Ascending aorta (tissue), 2 donors: ENCODE measurements around the gene CCBE1. TPM values are rescaled to one million over a fixed set of nuclear protein-coding genes. Genes with fewer than 3 reads are reported as not detected.

Experiments
- DNase-seq, 2 donors: peaks; one replicate each; pipeline ENCODE4 v3.0.0-alpha.2; 2019; ENCODE audit warnings: low spot score in 2 of 2
- H3K27ac ChIP-seq, 2 donors: fragments of 200-600 bp; sonication (generic); one replicate each; pipeline ENCODE4 v1.5.1; 2016 to 2017; ENCODE audit warnings: mild to moderate bottlenecking in 1 of 2
- H3K27me3 ChIP-seq: fragments of 200-600 bp; sonication (generic); one replicate; pipeline ENCODE4 v1.5.1; 2017
- H3K36me3 ChIP-seq, 2 donors: fragments of 200-600 bp; sonication (generic); one replicate each; pipeline ENCODE4 v1.5.1; 2016
- H3K4me1 ChIP-seq, 2 donors: fragments of 200-600 bp; sonication (generic); one replicate each; pipeline ENCODE4 v1.5.1; 2016 to 2017; ENCODE audit warnings: mild to moderate bottlenecking in 1 of 2
- H3K4me3 ChIP-seq, 2 donors: fragments of 200-600 bp; sonication (generic); one replicate each; pipeline ENCODE4 v1.5.1; 2016 to 2017; ENCODE audit warnings: mild to moderate bottlenecking in 1 of 2
- H3K9me3 ChIP-seq, 2 donors: fragments of 200-600 bp; sonication (generic); one replicate each; pipeline ENCODE4 v1.5.1; 2016
- intact Hi-C: fragments of 100-400 bp; cut with DNase I; formaldehyde crosslinking; loops from one replicate; pipeline ENCODE4 v1.15.1; 2023
- total RNA-seq: library from RNA; depleted of rRNA; stranded (reverse); fragments of >200 nt; gene quantifications from one replicate; pipeline ENCODE4 v1.1.0, GENCODE V29; 2016
- TF ChIP-seq, protein P1 (sequence below), 3 experiments: fragments of 200-600 bp in 2 of 3; fragments of 450-650 bp in 1 of 3; sonication (generic) in 2 of 3; IDR thresholded peaks; one replicate each; pipeline ENCODE4 v1.5.1; 2016 to 2019; ENCODE audit warnings: antibody characterized with exemption in 3 of 3, mild to moderate bottlenecking in 1 of 3, moderate library complexity in 1 of 3

The CCBE1 gene
- total RNA-seq, 1 donor from 2014 or later = 0.32 TPM

GRCh38 chr18:59459369-59460071 lies 237.7 kb downstream of the CCBE1 start:
- intact Hi-C loops = no loop called here
- no peaks in the 10 kb centered on the region for H3K4me1 ChIP-seq
- H3K9me3 ChIP-seq = no peaks in the 10 kb centered on the region
- no peaks in the 10 kb centered on the region for H3K27me3 ChIP-seq
- TF ChIP-seq, protein P1, sequence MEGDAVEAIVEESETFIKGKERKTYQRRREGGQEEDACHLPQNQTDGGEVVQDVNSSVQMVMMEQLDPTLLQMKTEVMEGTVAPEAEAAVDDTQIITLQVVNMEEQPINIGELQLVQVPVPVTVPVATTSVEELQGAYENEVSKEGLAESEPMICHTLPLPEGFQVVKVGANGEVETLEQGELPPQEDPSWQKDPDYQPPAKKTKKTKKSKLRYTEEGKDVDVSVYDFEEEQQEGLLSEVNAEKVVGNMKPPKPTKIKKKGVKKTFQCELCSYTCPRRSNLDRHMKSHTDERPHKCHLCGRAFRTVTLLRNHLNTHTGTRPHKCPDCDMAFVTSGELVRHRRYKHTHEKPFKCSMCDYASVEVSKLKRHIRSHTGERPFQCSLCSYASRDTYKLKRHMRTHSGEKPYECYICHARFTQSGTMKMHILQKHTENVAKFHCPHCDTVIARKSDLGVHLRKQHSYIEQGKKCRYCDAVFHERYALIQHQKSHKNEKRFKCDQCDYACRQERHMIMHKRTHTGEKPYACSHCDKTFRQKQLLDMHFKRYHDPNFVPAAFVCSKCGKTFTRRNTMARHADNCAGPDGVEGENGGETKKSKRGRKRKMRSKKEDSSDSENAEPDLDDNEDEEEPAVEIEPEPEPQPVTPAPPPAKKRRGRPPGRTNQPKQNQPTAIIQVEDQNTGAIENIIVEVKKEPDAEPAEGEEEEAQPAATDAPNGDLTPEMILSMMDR (IDR thresholded peaks at IDR 0.05) = peak; percentile 30 to 62 (median 44)
- H3K36me3 ChIP-seq = no peaks in the 10 kb centered on the region
- no peak overlapping the region for H3K27ac ChIP-seq
- no peak for DNase-seq
- H3K4me3 ChIP-seq = no peak overlapping the region

DNA sequence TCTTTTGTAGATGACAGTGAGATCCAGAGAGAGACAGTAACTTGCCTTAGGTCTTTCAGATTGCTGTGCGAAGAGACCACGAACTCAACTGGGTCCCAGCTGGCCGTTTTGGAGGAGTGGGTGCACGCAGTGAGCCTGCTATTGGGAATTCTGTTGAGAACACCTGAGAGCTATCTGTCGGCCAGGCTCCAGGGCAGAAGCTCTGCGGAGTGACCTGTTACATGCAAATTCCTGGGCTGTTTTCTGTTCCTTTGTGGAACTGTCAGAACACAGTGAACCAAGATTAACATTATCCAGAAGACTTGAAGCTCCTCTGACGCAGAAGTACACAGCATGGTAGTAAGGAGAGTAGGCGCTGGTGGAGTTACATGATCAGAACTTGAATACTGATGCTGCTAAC lies 238.6 kb downstream of the CCBE1 start:
- Histone ChIP-seq H3K9me3 (no peaks in the 10 kb centered on the region), H3K4me3 (no peak overlapping the region), H3K27ac (no peak overlapping the region), H3K4me1 (no peaks in the 10 kb centered on the region), H3K27me3 (no peaks in the 10 kb centered on the region), H3K36me3 (no peaks in the 10 kb centered on the region)
- intact Hi-C loops = no loop called here
- DNase-seq = no peak
- TF ChIP-seq, protein P1 (IDR thresholded peaks at IDR 0.05) = no peak

GRCh38 chr18:59456657-59457056 lies 240.6 kb downstream of the CCBE1 start:
- Histone ChIP-seq H3K27ac (no peak overlapping the region), H3K4me3 (no peak overlapping the region), H3K4me1 (no peaks in the 10 kb centered on the region), H3K36me3 (no peaks in the 10 kb centered on the region), H3K27me3 (no peaks in the 10 kb centered on the region), H3K9me3 (no peaks in the 10 kb centered on the region)
- intact Hi-C loops = no loop called here
- TF ChIP-seq, protein P1 (IDR thresholded peaks at IDR 0.05) = no peak
- no peak for DNase-seq

GRCh38 chr18:59455728-59456276 lies 241.4 kb downstream of the CCBE1 start:
- TF ChIP-seq, protein P1 (IDR thresholded peaks at IDR 0.05) = no peak
- no peak for DNase-seq
- Histone ChIP-seq H3K27ac (no peak overlapping the region), H3K4me3 (no peak overlapping the region), H3K27me3 (no peaks in the 10 kb centered on the region), H3K9me3 (no peaks in the 10 kb centered on the region), H3K4me1 (no peaks in the 10 kb centered on the region), H3K36me3 (no peaks in the 10 kb centered on the region)
- intact Hi-C loops = no loop called here

- no peak for DNase-seq
- no peaks in the 10 kb centered on the region for H3K27me3 ChIP-seq
- no peaks in the 10 kb centered on the region for H3K36me3 ChIP-seq
- H3K9me3 ChIP-seq = no peaks in the 10 kb centered on the region
- intact Hi-C loops = no loop called here
- TF ChIP-seq, protein P1 (IDR thresholded peaks at IDR 0.05) = no peak
- no peaks in the 10 kb centered on the region for H3K4me1 ChIP-seq
- H3K27ac ChIP-seq = no peak overlapping the region
- no peak overlapping the region for H3K4me3 ChIP-seq
These were observed 242.1 kb downstream of the CCBE1 start for GRCh38 chr18:59454909-59455727.
